Omental fat pad (tissue), 4 donors: ENCODE results near the gene STX3. TPM values are rescaled to one million over a fixed set of nuclear protein-coding genes. Genes with fewer than 3 reads are reported as not detected.

Experiments
- ATAC-seq: fragments of 150-250 bp; one replicate; pipeline ENCODE4 v1.9.1; 2016; ENCODE audit warnings: mild to moderate bottlenecking, moderate library complexity; ENCODE audit not compliant: low FRiP score
- DNase-seq: peaks from one replicate; pipeline ENCODE4 v3.0.0-alpha.2; 2019; ENCODE audit warnings: low spot score
- total RNA-seq, 4 donors: library from RNA; depleted of rRNA; stranded (reverse); fragments of >200 nt; gene quantifications; one replicate each; pipeline ENCODE4 v1.1.0, GENCODE V29; 2016
- TF ChIP-seq, protein P1 (sequence below), 3 donors: fragments of 450-650 bp; IDR thresholded peaks; one replicate each; pipeline ENCODE4 v1.5.1; 2016 to 2017; ENCODE audit warnings: antibody characterized with exemption in 3 of 3, mild to moderate bottlenecking in 3 of 3, moderate library complexity in 2 of 3

STX3 gene
- total RNA-seq, 4 donors from 2014 or later, result 19.9 to 37.4 (median 31.9) TPM

DNA sequence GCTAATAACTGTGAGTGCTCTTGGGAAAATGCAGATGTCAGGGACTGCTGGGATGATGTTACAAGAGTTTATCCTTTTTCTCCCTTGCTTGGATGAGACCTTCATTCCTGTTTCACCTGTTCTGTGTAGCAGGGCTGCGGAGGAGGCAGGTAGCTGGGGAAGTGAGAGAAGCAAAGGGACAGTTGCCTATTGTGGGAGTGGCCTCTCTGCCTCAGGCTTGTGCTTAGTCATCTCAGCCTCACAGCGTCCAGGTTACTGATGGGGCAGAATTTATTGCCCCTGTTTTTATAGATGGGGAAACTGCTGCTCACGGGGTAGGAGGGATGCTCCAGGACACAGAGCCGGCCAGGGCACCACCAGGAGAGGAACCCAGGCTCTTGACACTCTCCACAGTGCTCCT is 1.7 kb downstream of the STX3 start:
- no peak for DNase-seq
- ATAC-seq, result no peak
- TF ChIP-seq, protein P1, sequence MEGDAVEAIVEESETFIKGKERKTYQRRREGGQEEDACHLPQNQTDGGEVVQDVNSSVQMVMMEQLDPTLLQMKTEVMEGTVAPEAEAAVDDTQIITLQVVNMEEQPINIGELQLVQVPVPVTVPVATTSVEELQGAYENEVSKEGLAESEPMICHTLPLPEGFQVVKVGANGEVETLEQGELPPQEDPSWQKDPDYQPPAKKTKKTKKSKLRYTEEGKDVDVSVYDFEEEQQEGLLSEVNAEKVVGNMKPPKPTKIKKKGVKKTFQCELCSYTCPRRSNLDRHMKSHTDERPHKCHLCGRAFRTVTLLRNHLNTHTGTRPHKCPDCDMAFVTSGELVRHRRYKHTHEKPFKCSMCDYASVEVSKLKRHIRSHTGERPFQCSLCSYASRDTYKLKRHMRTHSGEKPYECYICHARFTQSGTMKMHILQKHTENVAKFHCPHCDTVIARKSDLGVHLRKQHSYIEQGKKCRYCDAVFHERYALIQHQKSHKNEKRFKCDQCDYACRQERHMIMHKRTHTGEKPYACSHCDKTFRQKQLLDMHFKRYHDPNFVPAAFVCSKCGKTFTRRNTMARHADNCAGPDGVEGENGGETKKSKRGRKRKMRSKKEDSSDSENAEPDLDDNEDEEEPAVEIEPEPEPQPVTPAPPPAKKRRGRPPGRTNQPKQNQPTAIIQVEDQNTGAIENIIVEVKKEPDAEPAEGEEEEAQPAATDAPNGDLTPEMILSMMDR (IDR thresholded peaks at IDR 0.05), result no peak

DNA sequence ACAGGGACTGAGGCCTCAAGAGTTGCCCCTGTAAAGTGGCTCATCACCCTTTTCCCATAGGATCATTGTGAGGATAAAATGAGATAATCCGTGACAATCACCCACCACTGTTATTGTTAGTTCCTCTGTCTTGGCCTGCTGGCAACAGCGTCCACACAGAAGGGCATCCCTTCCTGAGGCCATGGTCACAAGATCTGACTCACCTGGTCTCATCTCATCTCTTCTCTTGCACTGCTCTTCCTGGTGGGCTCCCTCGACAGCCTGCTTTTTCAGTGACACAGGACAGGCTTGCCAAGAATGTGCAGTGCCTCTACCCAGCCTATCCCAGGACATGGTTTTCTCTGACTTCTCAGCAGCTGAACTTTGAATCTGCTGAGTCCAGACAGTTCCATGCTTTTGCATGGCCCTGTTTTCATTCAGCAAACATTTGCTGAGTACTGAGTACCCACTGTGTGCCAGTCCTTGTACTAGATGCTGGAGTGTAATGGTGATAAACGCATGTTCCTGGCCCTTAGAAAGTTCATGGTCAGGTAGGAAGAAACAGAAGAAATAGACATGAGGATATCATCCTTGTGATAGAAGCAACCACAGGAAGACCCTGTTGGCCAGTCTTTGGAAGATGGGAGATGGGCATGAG is 3.3 kb downstream of the STX3 start:
- ATAC-seq, result no peak
- TF ChIP-seq, protein P1 (IDR thresholded peaks at IDR 0.05), result no peak
- DNase-seq, result no peak

DNA sequence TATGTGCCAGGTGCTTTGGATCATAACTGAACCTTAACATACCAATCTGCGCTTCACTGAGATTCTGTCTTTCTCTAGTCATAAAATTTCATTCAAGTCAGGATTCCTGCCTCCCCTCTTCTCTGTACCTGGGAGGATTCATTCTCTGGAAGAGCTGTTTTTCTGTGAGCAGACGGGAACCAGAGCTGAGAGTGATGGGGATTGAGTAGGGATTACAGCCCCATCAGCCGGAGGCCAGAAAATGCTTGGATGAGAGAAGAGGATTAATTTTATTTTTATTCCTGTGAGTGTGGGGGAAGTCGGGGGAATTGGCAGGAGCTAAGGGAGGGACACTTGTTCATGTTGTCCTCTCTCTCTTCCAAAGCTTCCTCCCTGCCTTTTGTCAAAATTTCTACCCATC is 4.7 kb downstream of the STX3 start:
- DNase-seq (no peak), ATAC-seq (no peak)
- TF ChIP-seq, protein P1 (IDR thresholded peaks at IDR 0.05), result no peak

- no peak for DNase-seq
- ATAC-seq, result no peak
- TF ChIP-seq, protein P1 (IDR thresholded peaks at IDR 0.05), result no peak
Measured at GRCh38 chr11:59760771-59761170, 5.6 kb downstream of the STX3 start.

GRCh38 chr11:59761993-59762392 is 6.8 kb downstream of the STX3 start:
- TF ChIP-seq, protein P1 (IDR thresholded peaks at IDR 0.05), result no peak
- no peak for ATAC-seq
- DNase-seq, result no peak

GRCh38 chr11:59765068-59765735 is 10.0 kb downstream of the STX3 start:
- no peak for ATAC-seq

More at GRCh38 chr11:59765068-59765735, 10.0 kb downstream of the STX3 start:
- no peak for DNase-seq
- TF ChIP-seq, protein P1 (IDR thresholded peaks at IDR 0.05), result no peak
